OCI-LY7 (cell line): ENCODE data around the gene KLK10. TPM values are rescaled to one million over a fixed set of nuclear protein-coding genes. Genes with fewer than 3 reads are reported as not detected.

Source experiments
- BruUV-seq: library from RNA; stranded (reverse); fragments of 400-500 nt; replicated peaks from 2 replicates; lab custom pipeline; 2021; lab: Mats Ljungman, UMichigan
- CTCF ChIA-PET: fragments of 300-600 bp; sonication (Branson Sonifier 250); formaldehyde crosslinking; loops from one replicate; lab custom pipeline; 2022; ENCODE audit warnings: antibody characterized with exemption; ENCODE audit not compliant: unreplicated experiment; lab: Charles Lee
- POLR2A ChIA-PET: fragments of 300-600 bp; sonication (Branson Sonifier 250); formaldehyde crosslinking; loops from one replicate; lab custom pipeline; 2022; ENCODE audit warnings: antibody characterized with exemption; lab: Charles Lee
- DNase-seq: peaks from one replicate; pipeline ENCODE4 v3.0.0-alpha.2; 2015; ENCODE audit warnings: low spot score
- H2AFZ ChIP-seq: fragments of 200-600 bp; sonication (generic), shearing (Covaris generic); 2 replicates; pipeline ENCODE4 v1.6.1; 2014; ENCODE audit warnings: mild to moderate bottlenecking, antibody characterized with exemption, low read length, moderate library complexity
- H3K27ac ChIP-seq: fragments of 200-600 bp; sonication (generic); 2 replicates; pipeline ENCODE4 v1.5.1; 2014; ENCODE audit warnings: mixed run types, low read depth, mild to moderate bottlenecking, moderate library complexity, low read length, inconsistent platforms; ENCODE audit not compliant: poor library complexity, severe bottlenecking
- H3K36me3 ChIP-seq: fragments of 200-600 bp; sonication (generic); 2 replicates; pipeline ENCODE4 v1.6.1; 2014; ENCODE audit warnings: mild to moderate bottlenecking, antibody characterized with exemption, low read length, moderate library complexity, mixed read lengths; ENCODE audit not compliant: insufficient read depth
- H3K4me1 ChIP-seq: fragments of 200-600 bp; sonication (generic); 2 replicates; pipeline ENCODE4 v1.5.1; 2014; ENCODE audit warnings: mild to moderate bottlenecking, low read length; ENCODE audit not compliant: insufficient read depth, poor library complexity, severe bottlenecking
- H3K4me2 ChIP-seq: fragments of 200-600 bp; sonication (generic); 2 replicates; pipeline ENCODE4 v1.6.1; 2014; ENCODE audit warnings: mild to moderate bottlenecking, low read length
- H3K4me3 ChIP-seq: fragments of 200-600 bp; sonication (generic); 2 replicates; pipeline ENCODE4 v1.5.1; 2014; ENCODE audit warnings: mild to moderate bottlenecking, low read depth, low read length; ENCODE audit not compliant: poor library complexity, severe bottlenecking
- H3K79me2 ChIP-seq: fragments of 200-600 bp; sonication (generic); 2 replicates; pipeline ENCODE4 v1.6.1; 2016; ENCODE audit warnings: low read depth, mild to moderate bottlenecking, low read length, moderate library complexity, mixed read lengths; ENCODE audit not compliant: insufficient read depth
- H3K9me2 ChIP-seq: fragments of 200-600 bp; sonication (generic); 2 replicates; pipeline ENCODE4 v1.6.1; 2016; ENCODE audit warnings: mild to moderate bottlenecking, low read length, mixed read lengths; ENCODE audit not compliant: insufficient read depth
- H3K9me3 ChIP-seq: fragments of 200-600 bp; sonication (generic); 2 replicates; pipeline ENCODE4 v1.6.1; 2014; ENCODE audit warnings: mild to moderate bottlenecking, mixed run types, low read length, mixed read lengths
- H4K20me1 ChIP-seq: fragments of 200-600 bp; sonication (generic); 2 replicates; pipeline ENCODE4 v1.6.1; 2014; ENCODE audit warnings: mild to moderate bottlenecking, antibody characterized with exemption, low read length, moderate library complexity, mixed read lengths; ENCODE audit not compliant: insufficient read depth
- EZH2phosphoT487 ChIP-seq: fragments of 200-600 bp; sonication (generic); IDR thresholded peaks from 2 replicates; pipeline ENCODE4 v1.6.1; 2018; ENCODE audit warnings: low read depth, borderline replicate concordance, mild to moderate bottlenecking, mixed run types, antibody characterized with exemption, low read length, moderate library complexity, mixed read lengths
- intact Hi-C: fragments of 100-400 bp; cut with micrococcal nuclease; formaldehyde crosslinking; loops from one replicate; pipeline ENCODE4 v1.10.0; 2022; ENCODE audit not compliant: unreplicated experiment
- total RNA-seq, 2 experiments: library from RNA; depleted of rRNA in 1 of 2; stranded (reverse); fragments of >200 nt in 1 of 2; shearing (Covaris generic) in 1 of 2; gene quantifications; 2 replicates each; pipeline ENCODE4 v1.2.3, GENCODE V29; 2014 to 2022
- TF ChIP-seq, protein P1 (sequence below): fragments of 200-600 bp; sonication (generic); conservative IDR thresholded peaks from 2 replicates; pipeline ENCODE4 v1.5.1; 2014; ENCODE audit warnings: mild to moderate bottlenecking, antibody characterized with exemption, low read length, moderate library complexity, mixed read lengths

Gene KLK10
- total RNA-seq, 2 experiments from 2014 or later: not detected

DNA sequence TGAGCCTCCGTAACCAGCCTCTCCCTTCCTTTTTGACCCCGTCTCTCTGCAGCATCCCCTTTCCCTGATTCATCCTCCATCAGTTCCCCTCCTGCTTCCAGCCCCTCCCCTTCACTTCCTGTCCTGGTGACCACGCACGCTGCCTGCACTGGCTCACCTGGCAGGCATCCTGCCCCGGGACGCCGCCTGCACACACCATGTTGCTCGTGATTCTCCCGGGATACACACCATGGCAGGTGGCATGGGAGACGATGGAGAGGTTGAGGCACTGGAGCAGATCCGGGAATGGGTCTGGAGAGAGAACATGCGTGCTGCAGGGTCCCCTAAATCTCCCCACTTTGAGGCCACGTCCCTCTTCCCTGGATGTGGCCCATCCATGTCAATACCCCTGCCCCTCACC lies 11.1 kb upstream of the KLK10 start:
- POLR2A ChIA-PET: interaction anchor here (0.8 kb wide), 1 partner anchor 338 kb away, joined by 3 read pairs; no protein-coding TSS in a partner anchor
- H3K4me1 ChIP-seq: no peaks in the 10 kb centered on the region
- intact Hi-C loops: no loop called here
- CTCF ChIA-PET: no interaction called here
- H3K9me2 ChIP-seq: no peaks in the 10 kb centered on the region
- H3K36me3 ChIP-seq: no peaks in the 10 kb centered on the region
- no peak overlapping the region for H3K27ac ChIP-seq
- no peak overlapping the region for H3K4me3 ChIP-seq
- TF ChIP-seq EZH2phosphoT487: no peak
- TF ChIP-seq, protein P1, sequence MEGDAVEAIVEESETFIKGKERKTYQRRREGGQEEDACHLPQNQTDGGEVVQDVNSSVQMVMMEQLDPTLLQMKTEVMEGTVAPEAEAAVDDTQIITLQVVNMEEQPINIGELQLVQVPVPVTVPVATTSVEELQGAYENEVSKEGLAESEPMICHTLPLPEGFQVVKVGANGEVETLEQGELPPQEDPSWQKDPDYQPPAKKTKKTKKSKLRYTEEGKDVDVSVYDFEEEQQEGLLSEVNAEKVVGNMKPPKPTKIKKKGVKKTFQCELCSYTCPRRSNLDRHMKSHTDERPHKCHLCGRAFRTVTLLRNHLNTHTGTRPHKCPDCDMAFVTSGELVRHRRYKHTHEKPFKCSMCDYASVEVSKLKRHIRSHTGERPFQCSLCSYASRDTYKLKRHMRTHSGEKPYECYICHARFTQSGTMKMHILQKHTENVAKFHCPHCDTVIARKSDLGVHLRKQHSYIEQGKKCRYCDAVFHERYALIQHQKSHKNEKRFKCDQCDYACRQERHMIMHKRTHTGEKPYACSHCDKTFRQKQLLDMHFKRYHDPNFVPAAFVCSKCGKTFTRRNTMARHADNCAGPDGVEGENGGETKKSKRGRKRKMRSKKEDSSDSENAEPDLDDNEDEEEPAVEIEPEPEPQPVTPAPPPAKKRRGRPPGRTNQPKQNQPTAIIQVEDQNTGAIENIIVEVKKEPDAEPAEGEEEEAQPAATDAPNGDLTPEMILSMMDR: no peak
- no TSS peak for BruUV-seq
- no peak overlapping the region for H2AFZ ChIP-seq
- H3K9me3 ChIP-seq: no peaks in the 10 kb centered on the region
- DNase-seq: no peak
- H3K4me2 ChIP-seq: no peak overlapping the region
- H3K79me2 ChIP-seq: no peaks in the 10 kb centered on the region
- no peaks in the 10 kb centered on the region for H4K20me1 ChIP-seq

DNA sequence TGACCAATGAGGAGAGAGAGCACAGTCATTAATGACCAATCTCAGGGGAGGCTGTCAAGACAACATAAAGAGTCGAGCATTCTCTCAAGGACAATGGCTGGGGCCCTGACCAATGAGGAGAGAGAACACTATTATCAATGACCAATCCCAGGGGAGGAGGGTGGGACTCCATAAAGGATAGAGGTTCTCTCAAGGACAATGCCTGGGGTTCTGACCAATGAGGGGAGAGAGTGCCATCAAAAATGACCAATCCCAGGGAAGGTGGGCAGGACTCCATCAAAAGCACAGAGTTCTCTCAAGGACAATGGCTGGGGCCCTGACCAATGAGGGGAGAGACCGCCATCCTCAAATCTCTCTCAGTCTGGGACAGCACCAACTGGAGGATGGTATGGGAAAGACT lies 10.2 kb upstream of the KLK10 start:
- Histone ChIP-seq H3K9me3 (no peaks in the 10 kb centered on the region), H3K4me3 (no peak overlapping the region), H2AFZ (no peak overlapping the region), H3K4me1 (no peaks in the 10 kb centered on the region), H4K20me1 (no peaks in the 10 kb centered on the region), H3K4me2 (no peak overlapping the region), H3K79me2 (no peaks in the 10 kb centered on the region), H3K9me2 (no peaks in the 10 kb centered on the region), H3K27ac (no peak overlapping the region), H3K36me3 (no peaks in the 10 kb centered on the region)
- ChIA-PET POLR2A (interaction anchor here (0.8 kb wide), 1 partner anchor 337 kb away, joined by 3 read pairs; no protein-coding TSS in a partner anchor), CTCF (no interaction called here)
- intact Hi-C loops: no loop called here
- TF ChIP-seq, protein P1: no peak
- TF ChIP-seq EZH2phosphoT487: no peak
- no TSS peak for BruUV-seq
- peak; percentile 2 for DNase-seq

DNA sequence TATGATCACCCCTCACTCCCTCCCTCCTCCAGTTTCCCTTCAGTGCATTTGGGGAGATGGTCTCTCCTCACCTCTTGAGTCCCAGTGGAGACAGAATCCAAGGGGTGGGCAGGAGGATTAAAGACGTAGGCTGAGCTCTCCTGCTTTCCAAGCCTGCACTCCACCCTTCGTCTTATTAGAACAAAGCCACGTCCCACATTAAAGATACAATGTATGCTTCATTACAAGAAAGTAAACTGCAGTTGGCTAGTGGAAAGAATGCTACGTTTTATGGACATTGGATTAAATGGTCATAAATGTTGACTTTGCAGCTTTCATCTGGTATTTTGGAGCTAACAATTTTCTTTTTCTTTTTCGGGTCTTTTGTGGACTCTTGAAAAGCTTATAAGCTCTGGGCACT lies 8.4 kb upstream of the KLK10 start:
- no peak for TF ChIP-seq EZH2phosphoT487
- TF ChIP-seq, protein P1: no peak
- Histone ChIP-seq H3K79me2 (no peaks in the 10 kb centered on the region), H3K4me2 (no peak overlapping the region), H2AFZ (no peak overlapping the region), H4K20me1 (no peaks in the 10 kb centered on the region), H3K9me2 (no peaks in the 10 kb centered on the region), H3K9me3 (no peaks in the 10 kb centered on the region), H3K36me3 (no peaks in the 10 kb centered on the region), H3K27ac (no peak overlapping the region), H3K4me3 (no peak overlapping the region), H3K4me1 (no peaks in the 10 kb centered on the region)
- DNase-seq: no peak
- ChIA-PET CTCF (no interaction called here), POLR2A (interaction anchor here (0.6 kb wide), 1 partner anchor 196 kb away, joined by 3 read pairs; no protein-coding TSS in a partner anchor)
- intact Hi-C loops: no loop called here
- no TSS peak for BruUV-seq
